PC-9 (cell line): ENCODE measurements around the gene CCDC158.

Experiments
- CTCF ChIP-seq: fragments of 200-600 bp; sonication (generic); conservative IDR thresholded peaks from 2 replicates; pipeline ENCODE4 v1.6.1; 2017; ENCODE audit warnings: mixed run types, antibody characterized with exemption, mild to moderate bottlenecking, moderate library complexity
- EZH2 ChIP-seq: fragments of 200-600 bp; sonication (generic); IDR thresholded peaks from 2 replicates; pipeline ENCODE4 v1.8.0; 2017; ENCODE audit warnings: antibody characterized with exemption, low read depth

DNA sequence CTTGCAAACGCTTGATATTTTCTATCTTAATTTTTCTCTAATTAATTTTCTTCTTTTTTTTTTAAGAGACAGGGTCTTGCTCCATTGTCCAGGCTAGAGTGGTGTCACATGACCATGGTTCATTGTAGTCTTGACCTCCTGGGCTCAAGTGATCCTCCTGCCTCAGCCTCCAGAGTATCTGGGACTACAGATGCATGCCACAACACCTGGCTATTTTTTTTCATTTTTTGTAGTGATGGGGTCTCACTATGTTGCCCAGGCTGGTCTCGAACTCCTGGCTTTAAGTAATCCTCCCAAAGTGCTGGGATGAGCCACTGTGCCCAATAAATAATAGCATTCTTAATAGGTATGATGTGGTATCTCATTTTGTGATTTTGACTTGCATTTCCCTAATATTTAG is 32.3 kb upstream of the CCDC158 start:
- TF ChIP-seq EZH2 (no peak), CTCF (no peak)
